ENCODE measurements around the gene NKD2.

Gene NKD2

DNA sequence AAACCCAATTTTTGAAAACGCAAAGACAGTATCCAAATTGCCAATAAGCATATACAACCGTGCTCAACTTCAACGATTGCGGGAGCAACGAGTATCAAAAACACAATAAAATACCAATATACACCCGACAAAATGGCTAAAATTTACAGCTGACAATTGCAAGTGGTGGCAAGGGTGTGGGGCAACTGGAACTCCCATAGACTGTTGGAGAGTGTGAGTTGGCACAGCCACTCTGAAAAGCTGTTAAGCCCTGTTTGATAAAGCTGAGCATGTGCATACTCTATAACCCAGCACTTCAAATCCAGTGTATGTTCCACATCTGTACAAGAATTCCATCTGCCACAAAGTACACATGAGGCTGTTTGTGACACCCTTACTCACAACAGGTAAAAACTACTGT is 20.3 kb upstream of the NKD2 start:
- no peak for TF ChIP-seq ZFX (IDR thresholded peaks at IDR 0.05)
- TF ChIP-seq, protein P1, sequence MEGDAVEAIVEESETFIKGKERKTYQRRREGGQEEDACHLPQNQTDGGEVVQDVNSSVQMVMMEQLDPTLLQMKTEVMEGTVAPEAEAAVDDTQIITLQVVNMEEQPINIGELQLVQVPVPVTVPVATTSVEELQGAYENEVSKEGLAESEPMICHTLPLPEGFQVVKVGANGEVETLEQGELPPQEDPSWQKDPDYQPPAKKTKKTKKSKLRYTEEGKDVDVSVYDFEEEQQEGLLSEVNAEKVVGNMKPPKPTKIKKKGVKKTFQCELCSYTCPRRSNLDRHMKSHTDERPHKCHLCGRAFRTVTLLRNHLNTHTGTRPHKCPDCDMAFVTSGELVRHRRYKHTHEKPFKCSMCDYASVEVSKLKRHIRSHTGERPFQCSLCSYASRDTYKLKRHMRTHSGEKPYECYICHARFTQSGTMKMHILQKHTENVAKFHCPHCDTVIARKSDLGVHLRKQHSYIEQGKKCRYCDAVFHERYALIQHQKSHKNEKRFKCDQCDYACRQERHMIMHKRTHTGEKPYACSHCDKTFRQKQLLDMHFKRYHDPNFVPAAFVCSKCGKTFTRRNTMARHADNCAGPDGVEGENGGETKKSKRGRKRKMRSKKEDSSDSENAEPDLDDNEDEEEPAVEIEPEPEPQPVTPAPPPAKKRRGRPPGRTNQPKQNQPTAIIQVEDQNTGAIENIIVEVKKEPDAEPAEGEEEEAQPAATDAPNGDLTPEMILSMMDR (conservative IDR thresholded peaks at IDR 0.05) = no peak
- H3K27ac ChIP-seq = no peak overlapping the region

DNA sequence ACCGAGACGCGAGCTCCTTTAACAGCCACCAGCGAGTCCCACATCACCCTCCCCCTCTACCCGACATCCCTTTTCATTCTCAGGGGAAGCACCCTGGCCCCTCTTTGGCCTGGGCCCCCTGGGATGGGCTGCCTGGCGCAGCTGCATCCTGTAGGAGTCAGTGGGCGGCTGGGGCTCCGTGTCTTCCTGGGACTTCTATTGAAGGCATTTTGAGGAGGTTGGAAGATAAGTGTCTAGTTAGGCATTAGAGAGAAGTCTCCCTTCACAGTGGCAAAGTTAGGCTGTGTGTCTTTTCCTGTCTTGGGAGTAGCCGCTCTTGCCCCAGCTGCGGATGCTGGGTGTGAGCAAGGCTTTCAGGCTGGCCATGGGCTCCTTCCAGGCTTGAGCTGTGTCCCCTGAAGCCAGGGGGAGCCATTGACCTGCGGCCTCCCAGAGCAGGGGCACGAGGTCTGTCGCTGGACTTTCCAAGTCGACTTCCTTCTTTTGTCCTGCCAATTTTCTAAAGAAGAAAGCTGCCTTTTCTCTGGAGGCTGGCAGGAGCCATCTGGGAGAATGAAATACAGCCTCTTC is 18.6 kb upstream of the NKD2 start:
- no peak overlapping the region for H3K27ac ChIP-seq
- TF ChIP-seq, protein P1 (conservative IDR thresholded peaks at IDR 0.05) = no peak; the same call in 1 of the 2 replicates
- no peak for TF ChIP-seq ZFX (IDR thresholded peaks at IDR 0.05)

DNA sequence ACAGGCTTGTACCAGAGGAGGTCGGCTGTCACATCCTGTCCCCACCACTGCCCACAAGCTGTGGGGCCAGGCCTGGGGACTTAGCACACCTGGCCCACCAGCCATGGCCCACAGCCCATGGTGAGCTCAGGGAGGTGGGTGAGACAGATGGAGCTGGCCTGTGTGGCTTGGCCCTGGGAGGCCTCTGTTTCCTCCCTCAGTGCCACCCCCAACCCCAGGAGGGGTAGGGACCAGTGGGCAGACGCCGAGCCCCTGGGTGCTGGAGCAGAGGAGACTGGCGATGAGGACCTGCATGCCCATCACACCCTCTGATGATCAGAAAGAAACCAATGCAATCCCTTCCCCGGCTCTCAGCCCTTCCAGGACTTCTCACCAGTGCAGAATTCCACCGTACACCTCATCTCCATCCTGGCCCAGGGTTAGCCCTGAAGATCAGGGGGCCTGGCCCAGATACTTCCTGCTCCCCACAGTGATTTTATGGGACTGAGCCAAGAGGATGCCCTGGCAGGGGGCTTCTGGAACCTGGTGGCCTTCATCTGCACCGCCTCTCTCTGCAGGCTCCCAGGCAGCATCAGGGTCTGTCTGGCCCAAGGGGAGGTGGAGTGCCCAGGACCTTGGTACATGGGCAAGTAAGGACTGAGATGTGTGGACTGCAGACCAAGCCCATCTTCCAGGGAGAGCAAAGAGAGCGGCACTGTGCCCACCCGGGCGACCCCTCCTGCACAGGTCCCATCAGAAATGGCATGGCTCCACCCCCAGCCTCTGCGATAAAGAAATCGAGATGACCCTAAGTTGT is 16.9 kb upstream of the NKD2 start:
- no peak overlapping the region for H3K27ac ChIP-seq
- TF ChIP-seq, protein P1 (conservative IDR thresholded peaks at IDR 0.05) = no peak
- TF ChIP-seq ZFX (IDR thresholded peaks at IDR 0.05) = no peak

DNA sequence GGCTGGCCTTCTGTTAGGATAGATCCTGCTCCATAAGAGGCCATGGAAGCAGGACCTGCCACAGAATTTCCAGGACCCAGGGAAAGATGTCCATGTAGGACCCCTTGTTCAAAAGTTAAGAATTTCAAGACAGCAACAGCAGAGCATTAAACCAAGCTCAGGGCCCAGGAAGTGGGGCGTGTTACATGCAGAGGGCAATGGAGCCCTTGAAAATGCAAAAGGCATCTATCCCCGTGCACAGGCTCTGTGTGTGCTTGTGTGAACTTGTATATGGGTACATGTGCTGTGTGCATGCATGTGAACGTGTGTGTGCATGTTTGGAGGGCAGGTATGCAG is 14.4 kb upstream of the NKD2 start:
- no peak overlapping the region for H3K27ac ChIP-seq
- no peak for TF ChIP-seq ZFX (IDR thresholded peaks at IDR 0.05)
- TF ChIP-seq, protein P1 (conservative IDR thresholded peaks at IDR 0.05) = no peak

DNA sequence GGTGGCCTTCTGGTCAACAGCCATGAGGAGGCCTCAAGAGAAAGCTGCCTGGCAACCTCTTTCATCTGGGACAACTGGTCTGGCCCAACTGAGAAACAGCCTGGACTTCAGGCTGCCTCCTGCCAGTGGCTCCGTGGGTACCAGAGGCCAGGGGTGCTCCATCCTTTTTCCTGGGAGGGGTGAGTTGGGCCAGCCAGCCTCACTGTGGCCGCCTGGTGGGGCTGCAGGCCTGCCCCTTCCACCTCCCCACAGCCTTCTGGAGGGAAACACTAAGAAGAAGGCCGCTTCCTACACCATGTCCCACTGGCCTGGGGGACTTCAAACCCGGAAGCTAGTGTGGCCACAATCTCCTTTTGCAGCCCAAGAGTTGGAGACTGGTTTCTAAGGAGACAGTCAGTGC is 13.8 kb upstream of the NKD2 start:
- TF ChIP-seq, protein P1 (conservative IDR thresholded peaks at IDR 0.05) = no peak
- TF ChIP-seq ZFX (IDR thresholded peaks at IDR 0.05) = no peak
- H3K27ac ChIP-seq = no peak overlapping the region

DNA sequence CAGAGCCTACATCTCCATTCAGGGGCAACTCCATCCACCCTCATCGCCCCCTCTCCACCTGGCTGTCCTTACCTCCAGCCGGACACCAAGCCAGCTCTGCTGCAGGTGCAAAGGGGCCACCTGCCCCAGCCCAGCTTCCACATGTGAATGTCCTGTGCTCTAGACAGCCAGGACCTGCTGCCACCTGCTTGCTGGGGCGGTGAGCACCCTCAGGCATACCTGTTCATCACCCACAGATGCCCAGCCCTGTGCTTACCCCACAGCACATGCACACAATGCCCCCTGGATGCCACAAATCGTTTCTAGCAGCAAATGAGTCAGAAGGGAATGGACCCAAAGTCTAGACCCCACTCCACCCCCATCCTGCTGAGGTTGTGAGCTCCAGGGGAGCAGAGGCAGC is 13.3 kb upstream of the NKD2 start:
- no peak for TF ChIP-seq ZFX (IDR thresholded peaks at IDR 0.05)
- TF ChIP-seq, protein P1 (conservative IDR thresholded peaks at IDR 0.05) = no peak
- no peak overlapping the region for H3K27ac ChIP-seq

DNA sequence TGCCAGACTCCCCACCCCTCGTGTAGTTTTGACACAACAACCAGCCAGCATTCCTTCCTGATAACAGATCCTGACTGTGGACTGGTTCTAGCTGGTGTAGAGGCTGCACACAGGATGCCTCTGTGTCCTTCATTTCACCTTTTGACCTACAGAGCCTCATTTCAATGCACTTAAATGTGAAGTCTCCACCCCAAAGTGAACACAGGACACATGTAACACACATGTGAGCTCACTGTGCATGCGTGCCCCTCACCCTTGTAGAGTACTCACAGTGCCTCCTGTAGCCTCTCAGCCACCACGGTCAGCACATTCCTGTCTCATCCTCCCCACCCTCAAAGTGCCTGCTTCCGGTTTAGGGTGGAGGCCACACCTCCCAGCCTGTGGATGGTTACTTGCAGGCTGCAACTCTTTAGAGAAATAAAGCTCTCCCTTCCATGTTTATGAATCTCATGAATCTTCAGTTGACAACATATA is 11.6 kb upstream of the NKD2 start:
- TF ChIP-seq, protein P1 (conservative IDR thresholded peaks at IDR 0.05) = no peak
- TF ChIP-seq ZFX (IDR thresholded peaks at IDR 0.05) = no peak

More for the DNA sequence above, 11.6 kb upstream of the NKD2 start:
- no peak overlapping the region for H3K27ac ChIP-seq

Measured in C4-2B (cell line).